ENCODE measurements around the gene BRD9.
"Not testable (repeated sequence)": the region's sequence is repeated elsewhere in the genome, so short reads cannot be mapped to it uniquely, and the experiment has no call there.

The BRD9 gene

GRCh38 chr5:922436-923280 is 30.1 kb upstream of the BRD9 start:
- no peak for FAIRE-seq

GRCh38 chr5:921456-922435 is 29.1 kb upstream of the BRD9 start:
- FAIRE-seq: no peak

GRCh38 chr5:920321-920720 is 27.7 kb upstream of the BRD9 start:
- no peak for FAIRE-seq

GRCh38 chr5:919356-920000 is 26.9 kb upstream of the BRD9 start:
- FAIRE-seq: no peak

GRCh38 chr5:918717-919116 is 26.1 kb upstream of the BRD9 start:
- not testable (repeated sequence) for FAIRE-seq

- FAIRE-seq: no peak
These were observed 24.1 kb upstream of the BRD9 start for GRCh38 chr5:916441-917293.

- no peak for FAIRE-seq
These were observed 23.3 kb upstream of the BRD9 start for GRCh38 chr5:915946-916345.

- FAIRE-seq: not testable (repeated sequence)
These were observed 22.7 kb upstream of the BRD9 start for GRCh38 chr5:915346-915745.

- FAIRE-seq: no peak
These were observed 22.0 kb upstream of the BRD9 start for GRCh38 chr5:914612-915011.

GRCh38 chr5:914174-914573 is 21.6 kb upstream of the BRD9 start:
- FAIRE-seq: no peak

- FAIRE-seq: no peak
These were observed 19.9 kb upstream of the BRD9 start for GRCh38 chr5:912280-913091.

GRCh38 chr5:911601-912000 is 19.0 kb upstream of the BRD9 start:
- FAIRE-seq: no peak

GRCh38 chr5:910769-911160 is 18.2 kb upstream of the BRD9 start:
- no peak for FAIRE-seq

- FAIRE-seq: no peak
These were observed 17.6 kb upstream of the BRD9 start for GRCh38 chr5:909994-910768.

- FAIRE-seq: no peak
These were observed 16.5 kb upstream of the BRD9 start for GRCh38 chr5:909086-909485.

- no peak for FAIRE-seq
These were observed 15.6 kb upstream of the BRD9 start for GRCh38 chr5:908172-908571.

GRCh38 chr5:907366-907910 is 14.8 kb upstream of the BRD9 start:
- FAIRE-seq: no peak

GRCh38 chr5:905139-905642 is 12.6 kb upstream of the BRD9 start:
- FAIRE-seq: no peak

- FAIRE-seq: no peak
These were observed 11.1 kb upstream of the BRD9 start for GRCh38 chr5:903756-904096.
